SK-N-SH (cell line): ENCODE measurements around the gene USO1. TPM values are rescaled to one million over a fixed set of nuclear protein-coding genes. Genes with fewer than 3 reads are reported as not detected.

Source experiments
- CTCF ChIA-PET: fragments of 300-600, 350-600 bp; formaldehyde crosslinking; extraction: SDS; loops from one replicate; lab custom pipeline; 2021; lab: Yijun Ruan, JAX
- POLR2A ChIA-PET: fragments of 350-600 bp; sonication (Branson Sonifier 250); formaldehyde crosslinking; extraction: SDS; loops from one replicate; lab custom pipeline; 2020; ENCODE audit warnings: antibody characterized with exemption, inconsistent platforms; lab: Yijun Ruan, JAX
- DNase-seq: peaks from one replicate; pipeline ENCODE4 v3.0.0; 2012
- H2AFZ ChIP-seq: fragments of 200-600 bp; sonication (generic); 2 replicates; pipeline ENCODE4 v1.8.1; 2016; ENCODE audit warnings: antibody characterized with exemption, mild to moderate bottlenecking, low read depth
- H3F3A ChIP-seq: fragments of 200-600 bp; sonication (generic); replicated peaks from 2 replicates; pipeline ENCODE3; 2016; ENCODE audit warnings: antibody characterized with exemption, mild to moderate bottlenecking; ENCODE audit not compliant: insufficient read depth
- H3K27ac ChIP-seq, 2 experiments: fragments of 200-500 bp in 1 of 2; fragments of 200-600 bp in 1 of 2; sonication (Bioruptor generic) in 1 of 2; sonication (generic), shearing (Covaris generic) in 1 of 2; 2 replicates each; pipeline versions ENCODE4 v1.5.1 to v1.6.1; 2014 to 2016; ENCODE audit warnings: low read depth in 2 of 2, inconsistent platforms in 1 of 2, low read length in 1 of 2, mild to moderate bottlenecking in 1 of 2, mixed read lengths in 1 of 2
- H3K27me3 ChIP-seq: fragments of 200-600 bp; sonication (generic), shearing (Covaris generic); 2 replicates; pipeline ENCODE4 v1.6.1; 2016; ENCODE audit warnings: mixed run types; ENCODE audit not compliant: insufficient read depth
- H3K36me3 ChIP-seq, 2 experiments: fragments of 200-500 bp in 1 of 2; fragments of 200-600 bp in 1 of 2; sonication (Bioruptor generic) in 1 of 2; sonication (generic) in 1 of 2; replicated peaks in 1 of 2; 2 replicates each; pipeline versions ENCODE3 to v1.5.1; 2014 to 2016; ENCODE audit warnings: low read length in 1 of 2, mild to moderate bottlenecking in 1 of 2; ENCODE audit not compliant: insufficient read depth in 2 of 2, control insufficient read depth in 1 of 2
- H3K4me1 ChIP-seq, 2 experiments: fragments of 200-500 bp in 1 of 2; fragments of 200-600 bp in 1 of 2; sonication (Bioruptor generic) in 1 of 2; sonication (generic), shearing (Covaris generic) in 1 of 2; 2 replicates each; pipeline versions ENCODE4 v1.5.1 to v1.6.1; 2014 to 2016; ENCODE audit warnings: low read depth in 1 of 2, low read length in 1 of 2, mixed run types in 1 of 2; ENCODE audit not compliant: insufficient read depth in 2 of 2, control insufficient read depth in 1 of 2
- H3K4me2 ChIP-seq: fragments of 200-600 bp; sonication (generic), shearing (Covaris generic); 2 replicates; pipeline ENCODE4 v1.6.1; 2017; ENCODE audit warnings: mixed run types
- H3K4me3 ChIP-seq, 2 experiments: fragments of 200-500 bp in 1 of 2; fragments of 200-600 bp in 1 of 2; sonication (Bioruptor generic) in 1 of 2; sonication (generic), shearing (Covaris generic) in 1 of 2; 2 replicates each; pipeline versions ENCODE4 v1.5.1 to v1.8.1; 2014 to 2016; ENCODE audit warnings: low read depth in 2 of 2, inconsistent platforms in 1 of 2, low read length in 1 of 2, mild to moderate bottlenecking in 1 of 2, mixed read lengths in 1 of 2, moderate library complexity in 1 of 2
- H3K79me2 ChIP-seq: fragments of 200-600 bp; sonication (generic); 2 replicates; pipeline ENCODE4 v1.8.1; 2017; ENCODE audit warnings: mild to moderate bottlenecking; ENCODE audit not compliant: insufficient read depth
- H3K9ac ChIP-seq: fragments of 200-600 bp; sonication (generic); 2 replicates; pipeline ENCODE4 v1.6.1; 2017; ENCODE audit warnings: mixed run types
- H3K9me2 ChIP-seq: fragments of 200-600 bp; sonication (generic); 2 replicates; pipeline ENCODE4 v1.6.1; 2017; ENCODE audit warnings: mixed run types
- H3K9me3 ChIP-seq: fragments of 200-600 bp; sonication (generic); 2 replicates; pipeline ENCODE4 v1.6.1; 2017; ENCODE audit warnings: mixed run types, mild to moderate bottlenecking, moderate library complexity
- H4K20me1 ChIP-seq: fragments of 200-600 bp; sonication (generic); 2 replicates; pipeline ENCODE4 v1.6.1; 2017; ENCODE audit warnings: mild to moderate bottlenecking, mixed run types; ENCODE audit not compliant: insufficient read depth
- CHD2 ChIP-seq: fragments of 150-350 bp; IDR thresholded peaks from 2 replicates; pipeline ENCODE4 v1.6.1; 2018; ENCODE audit warnings: low read length; ENCODE audit not compliant: partially characterized antibody
- CTCF ChIP-seq: fragments of 200-600 bp; sonication (generic); IDR thresholded peaks from 2 replicates; pipeline ENCODE4 v1.6.1; 2017; ENCODE audit warnings: antibody characterized with exemption, mild to moderate bottlenecking, moderate library complexity
- EZH2phosphoT487 ChIP-seq: fragments of 200-600 bp; sonication (generic); IDR thresholded peaks from 2 replicates; pipeline ENCODE4 v1.6.1; 2017; ENCODE audit warnings: low read depth, mixed run types, mild to moderate bottlenecking, antibody characterized with exemption, moderate library complexity, borderline replicate concordance
- FOSL2 ChIP-seq: IDR thresholded peaks from 2 replicates; pipeline ENCODE4 v1.4.0; 2012; ENCODE audit warnings: low read depth, mild to moderate bottlenecking, moderate library complexity, borderline replicate concordance
- MXI1 ChIP-seq: IDR thresholded peaks from 2 replicates; pipeline ENCODE4 v1.6.1; 2012; ENCODE audit warnings: mild to moderate bottlenecking, low read depth, low read length, improper control_type of control experiment
- NFIC ChIP-seq: IDR thresholded peaks from 2 replicates; pipeline ENCODE4 v1.4.0; 2012; ENCODE audit warnings: borderline replicate concordance
- PBX3 ChIP-seq: IDR thresholded peaks from 2 replicates; pipeline ENCODE4; 2012
- POLR2AphosphoS5 ChIP-seq: IDR thresholded peaks from 2 replicates; pipeline ENCODE4 v1.6.1; 2012; ENCODE audit warnings: low read depth, low read length
- RAD21 ChIP-seq: IDR thresholded peaks from 2 replicates; pipeline ENCODE4 v1.6.1; 2012; ENCODE audit warnings: mild to moderate bottlenecking, low read length
- RCOR1 ChIP-seq: fragments of 150-350 bp; IDR thresholded peaks from 2 replicates; pipeline ENCODE4 v1.6.1; 2017; ENCODE audit warnings: antibody characterized with exemption, low read length
- REST ChIP-seq: IDR thresholded peaks from 2 replicates; pipeline ENCODE4 v1.6.1; 2012; ENCODE audit warnings: mild to moderate bottlenecking, low read depth, low read length, moderate library complexity
- RFX5 ChIP-seq: IDR thresholded peaks from 2 replicates; pipeline ENCODE4 v1.6.1; 2012; ENCODE audit warnings: mild to moderate bottlenecking, improper control_type of control experiment, low read length
- RXRA ChIP-seq: IDR thresholded peaks from 2 replicates; pipeline ENCODE4 v1.4.0; 2012; ENCODE audit warnings: low read depth, mild to moderate bottlenecking, borderline replicate concordance
- TAF1 ChIP-seq: IDR thresholded peaks from 2 replicates; pipeline ENCODE4 v1.6.1; 2012; ENCODE audit warnings: low read depth, mild to moderate bottlenecking, low read length, moderate library complexity, borderline replicate concordance
- TCF12 ChIP-seq: IDR thresholded peaks from 2 replicates; pipeline ENCODE4 v1.4.0; 2012
- USF2 ChIP-seq: fragments of 150-350 bp; IDR thresholded peaks from 2 replicates; pipeline ENCODE4 v1.6.1; 2017; ENCODE audit warnings: antibody characterized with exemption, low read length, low read depth, borderline replicate concordance
- ZBTB33 ChIP-seq: IDR thresholded peaks from 2 replicates; pipeline ENCODE4 v1.4.0; 2012; ENCODE audit warnings: low read depth, borderline replicate concordance
- WGBS: methylation state at CpG from one replicate; pipeline ENCODE4 v1.1.6; 2017; ENCODE audit warnings: low lambda C conversion rate; 5-methylcytosine and 5-hydroxymethylcytosine counted together
- polyA plus RNA-seq, 3 experiments: library from polyadenylated mRNA; depleted of rRNA; stranded (reverse); fragments of >200 nt; gene quantifications; 2 replicates each; pipeline ENCODE4 v1.2.3, GENCODE V29; 2012

The USO1 gene
- polyA plus RNA-seq, 1 of the 3 experiments (the other 2 are of a cell fraction): 25.6 TPM

GRCh38 chr4:75698963-75699228, 25.5 kb upstream of the USO1 start:
- TF ChIP-seq CHD2 (no peak), POLR2AphosphoS5 (no peak), ZBTB33 (no peak), CTCF (no peak), RAD21 (no peak), RXRA (no peak), TCF12 (no peak), EZH2phosphoT487 (no peak), MXI1 (no peak), RFX5 (no peak), TAF1 (no peak), RCOR1 (no peak), REST (no peak), FOSL2 (no peak), PBX3 (no peak), USF2 (no peak), NFIC (no peak)
- no peak overlapping the region for H3K4me3 ChIP-seq
- ChIA-PET CTCF (no interaction called here), POLR2A (no interaction called here)
- no peak overlapping the region for H3K27ac ChIP-seq
- no peaks in the 10 kb centered on the region for H4K20me1 ChIP-seq
- no peaks in the 10 kb centered on the region for H3F3A ChIP-seq
- peaks cover 0 to 9% of the 10 kb centered on the region in 2 experiments; a peak in 1 of 4 replicates for H3K4me1 ChIP-seq
- no peaks in the 10 kb centered on the region for H3K27me3 ChIP-seq
- no peak overlapping the region for H3K4me2 ChIP-seq
- no peak overlapping the region for H2AFZ ChIP-seq
- no peaks in the 10 kb centered on the region for H3K79me2 ChIP-seq
- no peak overlapping the region for H3K9ac ChIP-seq
- no peaks in the 10 kb centered on the region for H3K36me3 ChIP-seq
- no peak for DNase-seq
- H3K9me3 ChIP-seq: no peaks in the 10 kb centered on the region
- 95% methylated on average over 2 of the region's 2 CpGs for WGBS
- no peaks in the 10 kb centered on the region for H3K9me2 ChIP-seq
